H9 (cell line): ENCODE measurements around the gene CNNM1. TPM values are rescaled to one million over a fixed set of nuclear protein-coding genes. Genes with fewer than 3 reads are reported as not detected.

ENCODE experiments used
- DNase-seq: peaks from one replicate; pipeline ENCODE4 v3.0.0-alpha.2; 2017
- H2AFZ ChIP-seq: one replicate; pipeline ENCODE4 v1.6.1; 2013; ENCODE audit warnings: mild to moderate bottlenecking, low read length, control low read depth, moderate library complexity
- H2AK5ac ChIP-seq: 2 replicates; pipeline ENCODE4 v1.6.1; 2013; ENCODE audit warnings: low read length, control low read depth, mixed read lengths; ENCODE audit not compliant: insufficient read length
- H2BK120ac ChIP-seq: one replicate; pipeline ENCODE4 v1.6.1; 2013; ENCODE audit warnings: low read depth, mild to moderate bottlenecking, low read length, control low read depth, inconsistent platforms; ENCODE audit not compliant: poor library complexity, severe bottlenecking
- H2BK12ac ChIP-seq: 2 replicates; pipeline ENCODE4 v1.6.1; 2013; ENCODE audit warnings: low read length, control low read depth, mixed read lengths, low read depth; ENCODE audit not compliant: insufficient read length
- H2BK15ac ChIP-seq: 2 replicates; pipeline ENCODE4 v1.6.1; 2013; ENCODE audit warnings: low read depth, low read length, control low read depth
- H2BK20ac ChIP-seq: one replicate; pipeline ENCODE4 v1.6.1; 2013; ENCODE audit warnings: low read depth, mild to moderate bottlenecking, low read length, control low read depth, inconsistent platforms; ENCODE audit not compliant: poor library complexity, severe bottlenecking
- H2BK5ac ChIP-seq: 2 replicates; pipeline ENCODE4 v1.6.1; 2013; ENCODE audit warnings: low read length, control low read depth, mixed read lengths; ENCODE audit not compliant: insufficient read length
- H3K14ac ChIP-seq: 2 replicates; pipeline ENCODE4 v1.6.1; 2013; ENCODE audit warnings: low read length, control low read depth; ENCODE audit not compliant: insufficient read depth
- H3K18ac ChIP-seq: 2 replicates; pipeline ENCODE4 v1.6.1; 2013; ENCODE audit warnings: low read depth, mild to moderate bottlenecking, mixed read lengths, low read length, control low read depth; ENCODE audit not compliant: insufficient read length
- H3K23ac ChIP-seq: 2 replicates; pipeline ENCODE4 v1.6.1; 2013; ENCODE audit warnings: low read length, control low read depth, mixed read lengths, low read depth; ENCODE audit not compliant: insufficient read length
- H3K23me2 ChIP-seq: 2 replicates; pipeline ENCODE4 v1.6.1; 2013; ENCODE audit warnings: low read depth, mild to moderate bottlenecking, mixed read lengths, low read length, control low read depth; ENCODE audit not compliant: insufficient read length, poor library complexity, severe bottlenecking
- H3K27ac ChIP-seq: 2 replicates; pipeline ENCODE4 v1.5.1; 2013; ENCODE audit warnings: low read length, control low read depth, mixed read lengths, low read depth; ENCODE audit not compliant: insufficient read length
- H3K27me3 ChIP-seq: 2 replicates; pipeline ENCODE4 v1.6.1; 2013; ENCODE audit warnings: low read length, control low read depth, inconsistent platforms; ENCODE audit not compliant: insufficient read depth
- H3K4ac ChIP-seq: 2 replicates; pipeline ENCODE4 v1.6.1; 2013; ENCODE audit warnings: low read depth, mild to moderate bottlenecking, control low read depth, inconsistent platforms, low read length, moderate library complexity
- H3K4me1 ChIP-seq: 2 replicates; pipeline ENCODE4 v1.6.1; 2013; ENCODE audit warnings: low read length, control low read depth, inconsistent platforms; ENCODE audit not compliant: insufficient read depth
- H3K4me2 ChIP-seq: 2 replicates; pipeline ENCODE4 v1.6.1; 2013; ENCODE audit warnings: low read length, control low read depth, mixed read lengths; ENCODE audit not compliant: insufficient read length, insufficient read depth
- H3K56ac ChIP-seq: 2 replicates; pipeline ENCODE4 v1.6.1; 2013; ENCODE audit warnings: low read depth, mild to moderate bottlenecking, mixed read lengths, low read length, control low read depth; ENCODE audit not compliant: insufficient read length
- H3K79me1 ChIP-seq: 2 replicates; pipeline ENCODE4 v1.6.1; 2013; ENCODE audit warnings: low read depth, mild to moderate bottlenecking, moderate library complexity, low read length, control low read depth, inconsistent platforms; ENCODE audit not compliant: insufficient read depth, poor library complexity, severe bottlenecking
- H3K79me2 ChIP-seq: 2 replicates; pipeline ENCODE4 v1.6.1; 2013; ENCODE audit warnings: low read length, control low read depth, inconsistent platforms; ENCODE audit not compliant: insufficient read depth
- H3K9ac ChIP-seq: 2 replicates; pipeline ENCODE4 v1.6.1; 2013; ENCODE audit warnings: low read length, control low read depth, mixed read lengths; ENCODE audit not compliant: insufficient read length; ENCODE audit errors: extremely low read depth
- H3K9me3 ChIP-seq: one replicate; pipeline ENCODE4 v1.6.1; 2013; ENCODE audit warnings: low read depth, low read length, inconsistent platforms; ENCODE audit not compliant: control insufficient read depth
- H3T11ph ChIP-seq: one replicate; pipeline ENCODE4 v1.6.1; 2013; ENCODE audit warnings: mild to moderate bottlenecking, low read length, control low read depth, inconsistent platforms
- H4K20me1 ChIP-seq: one replicate; pipeline ENCODE4 v1.6.1; 2013; ENCODE audit not compliant: control insufficient read depth, insufficient read length, insufficient read depth
- H4K5ac ChIP-seq: 2 replicates; pipeline ENCODE4 v1.6.1; 2013; ENCODE audit warnings: low read depth, mild to moderate bottlenecking, mixed read lengths, low read length, control low read depth; ENCODE audit not compliant: insufficient read length
- H4K8ac ChIP-seq: replicated peaks from 2 replicates; pipeline ENCODE4 v1.6.1; 2013; ENCODE audit warnings: low read length, control low read depth, mixed read lengths, low read depth; ENCODE audit not compliant: insufficient read length
- H4K91ac ChIP-seq: 2 replicates; pipeline ENCODE4 v1.6.1; 2013; ENCODE audit warnings: low read depth, mild to moderate bottlenecking, moderate library complexity, mixed read lengths, low read length, control low read depth; ENCODE audit not compliant: insufficient read length
- H3K27ac Mint-ChIP-seq, 3 experiments: 2 replicates in 2 of 3; 3 replicates in 1 of 3; pipeline ENCODE4 v1.8.0; 2020 to 2021; ENCODE audit warnings: mixed read lengths in 3 of 3, mild to moderate bottlenecking in 1 of 3, moderate library complexity in 1 of 3
- H3K27me3 Mint-ChIP-seq: 2 replicates; pipeline ENCODE4 v1.8.0; 2021; ENCODE audit warnings: low read depth, mild to moderate bottlenecking, moderate library complexity, mixed read lengths
- H3K36me3 Mint-ChIP-seq, 3 experiments: 2 replicates in 2 of 3; 3 replicates in 1 of 3; pipeline ENCODE4 v1.8.0; 2020 to 2021; ENCODE audit warnings: low read depth in 3 of 3, mixed read lengths in 3 of 3; ENCODE audit not compliant: insufficient read depth in 1 of 3
- H3K4me1 Mint-ChIP-seq, 2 experiments: 2 replicates each; pipeline ENCODE4 v1.8.0; 2020; ENCODE audit warnings: mixed read lengths in 2 of 2
- H3K4me3 Mint-ChIP-seq, 2 experiments: 2 replicates in 1 of 2; 3 replicates in 1 of 2; pipeline ENCODE4 v1.8.0; 2020 to 2021; ENCODE audit warnings: mild to moderate bottlenecking in 2 of 2, mixed read lengths in 2 of 2, moderate library complexity in 1 of 2
- H3K9me3 Mint-ChIP-seq, 2 experiments: 2 replicates in 1 of 2; 3 replicates in 1 of 2; pipeline ENCODE4 v1.8.0; 2020; ENCODE audit warnings: mild to moderate bottlenecking in 2 of 2, mixed read lengths in 2 of 2, moderate library complexity in 1 of 2
- CTCF ChIP-seq: fragments of 200-600 bp; sonication (generic); conservative IDR thresholded peaks from 3 replicates; pipeline ENCODE4 v1.8.0; 2021; ENCODE audit warnings: antibody characterized with exemption, mild to moderate bottlenecking
- WGBS: extraction: QIAGEN DNeasy Blood & Tissue Kit; methylation state at CpG from one replicate; pipeline ENCODE4 v1.1.7; 2013; ENCODE audit warnings: missing lambda C conversion rate, low lambda C conversion rate, mixed read lengths; ENCODE audit not compliant: insufficient read length; ENCODE audit errors: extremely low coverage; 5-methylcytosine and 5-hydroxymethylcytosine counted together
- total RNA-seq: library from RNA; stranded (reverse); gene quantifications from 2 replicates; pipeline ENCODE4 v1.2.1, GENCODE V29; 2021

Gene CNNM1
- total RNA-seq, 1 experiment from 2014 or later = 0.35 TPM

- H3K9ac ChIP-seq = no peak overlapping the region
- Mint-ChIP-seq H3K4me3 (no peak overlapping the region), H3K27ac (no peak overlapping the region), H3K36me3 (peaks cover 25 to 42% (median 34%) of the 10 kb centered on the region in 3 experiments), H3K4me1 (peaks cover 0 to 9% of the 10 kb centered on the region in 2 experiments; a peak in 2 of 4 replicates), H3K27me3 (no peaks in the 10 kb centered on the region), H3K9me3 (no peaks in the 10 kb centered on the region)
- H3K4ac ChIP-seq = no peak overlapping the region
- peaks cover 8% of the 10 kb centered on the region for H3K79me1 ChIP-seq
- no peak for DNase-seq
- H3K4me2 ChIP-seq = no peak overlapping the region
- H3K27me3 ChIP-seq = no peaks in the 10 kb centered on the region
- no peak overlapping the region for H4K5ac ChIP-seq
- no peak overlapping the region for H2BK12ac ChIP-seq
- no CpG with 5 or more reads among the region's 5 CpGs for WGBS
- no peak overlapping the region for H3K23ac ChIP-seq
- no peak overlapping the region for H4K8ac ChIP-seq
- TF ChIP-seq CTCF = no peak
- no peak overlapping the region for H3K27ac ChIP-seq
- H4K91ac ChIP-seq = no peak overlapping the region
- no peaks in the 10 kb centered on the region; the same call in 1 of the 2 replicates for H3K79me2 ChIP-seq
- H2BK20ac ChIP-seq = no peak overlapping the region
- no peak overlapping the region for H2BK15ac ChIP-seq
- H3K14ac ChIP-seq = no peak overlapping the region
- no peak overlapping the region for H2AK5ac ChIP-seq
- no peaks in the 10 kb centered on the region for H3K4me1 ChIP-seq
- no peak overlapping the region for H2BK120ac ChIP-seq
- no peak overlapping the region for H3K18ac ChIP-seq
- H2AFZ ChIP-seq = no peak overlapping the region
- H4K20me1 ChIP-seq = no peaks in the 10 kb centered on the region
- no peak overlapping the region for H2BK5ac ChIP-seq
- no peak overlapping the region for H3T11ph ChIP-seq
- H3K23me2 ChIP-seq = no peaks in the 10 kb centered on the region
- no peaks in the 10 kb centered on the region for H3K9me3 ChIP-seq
- H3K56ac ChIP-seq = no peak overlapping the region
Measured at GRCh38 chr10:99422529-99423096, 93.5 kb downstream of the CNNM1 start.
